Natural killer cell (primary cell): Measurements from ENCODE around the gene FSIP1. TPM values are rescaled to one million over a fixed set of nuclear protein-coding genes. Genes with fewer than 3 reads are reported as not detected.

Source experiments
- ATAC-seq, 3 donors: fragments of 150-1000 bp in 2 of 3; fragments of 200-7000 bp in 1 of 3; cut with Tn5 transposase; 1 replicate in 1 of 3; 2 replicates in 2 of 3; pipeline ENCODE4 v1.10.0; 2021; ENCODE audit warnings: mild to moderate bottlenecking in 2 of 3, moderate library complexity in 2 of 3
- DNase-seq, 2 donors: peaks; one replicate each; pipeline versions ENCODE4 v3.0.0 to v3.0.0-alpha.2; 2013 to 2021; ENCODE audit warnings: mixed read lengths in 1 of 2
- H3K27ac ChIP-seq: one replicate; pipeline ENCODE4 v1.5.1; 2013; ENCODE audit warnings: mild to moderate bottlenecking, low read length
- H3K27me3 ChIP-seq: one replicate; pipeline ENCODE4 v1.6.1; 2013; ENCODE audit warnings: low read length; ENCODE audit not compliant: control insufficient read depth, insufficient read depth
- H3K36me3 ChIP-seq: one replicate; pipeline ENCODE4 v1.6.1; 2013; ENCODE audit warnings: low read length; ENCODE audit not compliant: control insufficient read depth, insufficient read depth
- H3K4me1 ChIP-seq: one replicate; pipeline ENCODE4 v1.6.1; 2013; ENCODE audit warnings: low read length; ENCODE audit not compliant: control insufficient read depth, insufficient read depth
- H3K4me3 ChIP-seq: one replicate; pipeline ENCODE4 v1.5.1; 2013; ENCODE audit warnings: low read length
- H3K9me3 ChIP-seq: one replicate; pipeline ENCODE4 v1.6.1; 2013; ENCODE audit warnings: low read length; ENCODE audit not compliant: control insufficient read depth, insufficient read depth
- H3K27ac Mint-ChIP-seq, 2 donors: one replicate each; pipeline ENCODE4 v1.8.0; 2022; ENCODE audit warnings: mild to moderate bottlenecking in 2 of 2, mixed read lengths in 2 of 2, moderate library complexity in 1 of 2
- H3K27me3 Mint-ChIP-seq, 2 donors: one replicate each; pipeline ENCODE4 v1.8.0; 2022; ENCODE audit warnings: low read depth in 2 of 2, mixed read lengths in 2 of 2
- H3K36me3 Mint-ChIP-seq: one replicate; pipeline ENCODE4 v1.8.0; 2022; ENCODE audit warnings: mixed read lengths
- H3K4me1 Mint-ChIP-seq, 2 donors: one replicate each; pipeline ENCODE4 v1.8.0; 2022; ENCODE audit warnings: mixed read lengths in 2 of 2
- H3K4me3 Mint-ChIP-seq: one replicate; pipeline ENCODE4 v1.8.0; 2022; ENCODE audit warnings: mild to moderate bottlenecking, moderate library complexity, mixed read lengths
- H3K9me3 Mint-ChIP-seq, 2 donors: one replicate each; pipeline ENCODE4 v1.8.0; 2022; ENCODE audit warnings: mixed read lengths in 2 of 2
- CTCF ChIP-seq: fragments of 200-600 bp; IDR thresholded peaks from one replicate; pipeline ENCODE4 v1.8.0; 2022; ENCODE audit warnings: antibody characterized with exemption
- WGBS: methylation state at CpG from one replicate; pipeline ENCODE4 v1.1.7; 2013; ENCODE audit warnings: missing lambda C conversion rate; ENCODE audit not compliant: insufficient coverage; 5-methylcytosine and 5-hydroxymethylcytosine counted together
- intact Hi-C: fragments of 100-400 bp; cut with micrococcal nuclease; formaldehyde crosslinking; loops from one replicate; pipeline ENCODE4 v1.14.2; 2022
- total RNA-seq, 4 donors: library from RNA; stranded (reverse); fragments of 120-200 nt in 1 of 4; gene quantifications; one replicate each; pipeline versions ENCODE4 v1.2.3 to v1.2.4, GENCODE V29; 2013 to 2022

The FSIP1 gene
- total RNA-seq, 3 donors from 2014 or later (not counting 1 experiment from before 2014, with no cell fraction given): 1.1 to 2.3 (median 1.8) TPM

GRCh38 chr15:39613861-39614260 is 168.8 kb downstream of the FSIP1 start:
- H3K4me1 ChIP-seq: peaks cover 10% of the 10 kb centered on the region
- intact Hi-C loops: no loop called here
- WGBS: no CpG with 5 or more reads among the region's 2 CpGs
- H3K9me3 Mint-ChIP-seq: peaks cover 3 to 22% of the 10 kb centered on the region in 2 donors
- H3K4me3 Mint-ChIP-seq: no peak overlapping the region
- H3K36me3 Mint-ChIP-seq: peaks cover 32% of the 10 kb centered on the region
- no peaks in the 10 kb centered on the region for H3K27me3 Mint-ChIP-seq
- H3K4me3 ChIP-seq: no peak overlapping the region
- no peak for ATAC-seq
- H3K36me3 ChIP-seq: no peaks in the 10 kb centered on the region
- DNase-seq: no peak
- peaks cover 19% of the 10 kb centered on the region for H3K9me3 ChIP-seq
- no peak overlapping the region for H3K27ac Mint-ChIP-seq
- H3K27me3 ChIP-seq: no peaks in the 10 kb centered on the region
- H3K4me1 Mint-ChIP-seq: peaks cover 22 to 35% of the 10 kb centered on the region in 2 donors
- TF ChIP-seq CTCF: no peak
- no peak overlapping the region for H3K27ac ChIP-seq

GRCh38 chr15:39613271-39613670 is 169.4 kb downstream of the FSIP1 start:
- intact Hi-C loops: no loop called here
- Mint-ChIP-seq H3K36me3 (peaks cover 32% of the 10 kb centered on the region), H3K4me1 (peaks cover 28 to 38% of the 10 kb centered on the region in 2 donors), H3K27ac (no peak overlapping the region), H3K27me3 (no peaks in the 10 kb centered on the region), H3K9me3 (peaks cover 3 to 22% of the 10 kb centered on the region in 2 donors), H3K4me3 (no peak overlapping the region)
- no peak for TF ChIP-seq CTCF
- Histone ChIP-seq H3K27ac (no peak overlapping the region), H3K4me1 (peaks cover 14% of the 10 kb centered on the region), H3K27me3 (no peaks in the 10 kb centered on the region), H3K9me3 (peaks cover 19% of the 10 kb centered on the region), H3K4me3 (no peak overlapping the region), H3K36me3 (no peaks in the 10 kb centered on the region)
- ATAC-seq: no peak
- DNase-seq: no peak

GRCh38 chr15:39610665-39611064 is 172.0 kb downstream of the FSIP1 start:
- Mint-ChIP-seq H3K4me1 (peaks cover 37 to 51% of the 10 kb centered on the region in 2 donors), H3K9me3 (peaks cover 0 to 19% of the 10 kb centered on the region in 2 donors)
- no peak for ATAC-seq

More at GRCh38 chr15:39610665-39611064, 172.0 kb downstream of the FSIP1 start:
- peaks cover 14% of the 10 kb centered on the region for H3K4me1 ChIP-seq
- no peaks in the 10 kb centered on the region for H3K27me3 Mint-ChIP-seq
- peaks cover 32% of the 10 kb centered on the region for H3K36me3 Mint-ChIP-seq
- H3K4me3 Mint-ChIP-seq: no peak overlapping the region
- no peak overlapping the region for H3K27ac Mint-ChIP-seq
- no peak for DNase-seq
- no peak for TF ChIP-seq CTCF
- no peak overlapping the region for H3K4me3 ChIP-seq
- peaks cover 19% of the 10 kb centered on the region for H3K9me3 ChIP-seq
- intact Hi-C loops: no loop called here
- no peaks in the 10 kb centered on the region for H3K36me3 ChIP-seq
- H3K27ac ChIP-seq: no peak overlapping the region
- no peaks in the 10 kb centered on the region for H3K27me3 ChIP-seq
